Stimulated activated naive CD8-positive, alpha-beta T cell treated with anti-CD3 and anti-CD28 coated beads, Interleukin-15, amount 100 ng/mL, for 72 hours (primary cell): ENCODE measurements around the gene ZFTA.
A peak's percentile ranks its signal among the peaks of the same experiment; 100 is the strongest.
"Not testable (repeated sequence)": the region's sequence is repeated elsewhere in the genome, so short reads cannot be mapped to it uniquely, and the experiment has no call there.

Experiments
- ATAC-seq: fragments of 150-1000 bp; cut with Tn5 transposase; 2 replicates; pipeline ENCODE4 v1.10.0; 2021; ENCODE audit warnings: mild to moderate bottlenecking, moderate library complexity
- DNase-seq, 2 donors: peaks; one replicate each; pipeline ENCODE4 v3.0.0; 2021 to 2022
- H3K27ac Mint-ChIP-seq, 2 donors: one replicate each; pipeline ENCODE4 v1.8.0; 2022; ENCODE audit warnings: mild to moderate bottlenecking in 2 of 2, mixed read lengths in 2 of 2, moderate library complexity in 2 of 2
- H3K27me3 Mint-ChIP-seq: one replicate; pipeline ENCODE4 v1.8.0; 2022; ENCODE audit warnings: mixed read lengths
- H3K4me1 Mint-ChIP-seq: one replicate; pipeline ENCODE4 v1.8.0; 2022; ENCODE audit warnings: mild to moderate bottlenecking, mixed read lengths
- H3K4me3 Mint-ChIP-seq, 2 donors: one replicate each; pipeline ENCODE4 v1.8.0; 2022; ENCODE audit warnings: mild to moderate bottlenecking in 2 of 2, mixed read lengths in 2 of 2, moderate library complexity in 1 of 2
- H3K9me3 Mint-ChIP-seq, 2 donors: one replicate each; pipeline ENCODE4 v1.8.0; 2022; ENCODE audit warnings: mixed read lengths in 2 of 2

ZFTA gene

GRCh38 chr11:63768237-63769041 lies at the start of gene ZFTA:
Gene ZFTA (minus strand): TSS chr11:63768775. CDS start chr11:63768622, 153 bp downstream.
- H3K27me3 Mint-ChIP-seq, result peaks cover 32% of the 10 kb centered on the region

GRCh38 chr11:63817758-63818498 lies 49.4 kb upstream of the ZFTA start:
- Mint-ChIP-seq H3K4me1 (peaks cover 22% of the 10 kb centered on the region), H3K4me3 (no peak overlapping the region), H3K27me3 (no peaks in the 10 kb centered on the region), H3K27ac (no peak overlapping the region), H3K9me3 (no peaks in the 10 kb centered on the region)
- ATAC-seq (no peak), DNase-seq (no peak)

More at GRCh38 chr11:63768237-63769041, at the start of gene ZFTA:
- Mint-ChIP-seq H3K9me3 (no peaks in the 10 kb centered on the region), H3K27ac (peak within 1 kb of the TSS; percentile 86 to 87), H3K4me3 (peak within 1 kb of the TSS; percentile 94 to 97), H3K4me1 (peaks cover 28% of the 10 kb centered on the region)
- peak; percentile 67 to 82 for DNase-seq
- ATAC-seq, result peak; percentile 73

GRCh38 chr11:63816732-63817131 lies 48.2 kb upstream of the ZFTA start:
- no peak overlapping the region for H3K4me3 Mint-ChIP-seq
- ATAC-seq (no peak), DNase-seq (no peak)
- no peaks in the 10 kb centered on the region for H3K9me3 Mint-ChIP-seq
- H3K4me1 Mint-ChIP-seq, result peaks cover 30% of the 10 kb centered on the region
- H3K27ac Mint-ChIP-seq, result peak overlapping the region in 1 of 2 donors; percentile 77
- peaks cover 11% of the 10 kb centered on the region for H3K27me3 Mint-ChIP-seq

GRCh38 chr11:63816166-63816565 lies 47.6 kb upstream of the ZFTA start:
- peaks cover 36% of the 10 kb centered on the region for H3K4me1 Mint-ChIP-seq
- DNase-seq (no peak), ATAC-seq (no peak)
- H3K9me3 Mint-ChIP-seq, result no peaks in the 10 kb centered on the region
- peak overlapping the region in 1 of 2 donors; percentile 57 for H3K27ac Mint-ChIP-seq
- H3K27me3 Mint-ChIP-seq, result peaks cover 16% of the 10 kb centered on the region
- H3K4me3 Mint-ChIP-seq, result no peak overlapping the region

GRCh38 chr11:63814383-63814736 lies 45.8 kb upstream of the ZFTA start:
- ATAC-seq, result no peak
- no peaks in the 10 kb centered on the region for H3K9me3 Mint-ChIP-seq
- peak overlapping the region; percentile 83 to 84 for H3K4me3 Mint-ChIP-seq
- peaks cover 36% of the 10 kb centered on the region for H3K4me1 Mint-ChIP-seq
- no peak for DNase-seq
- peaks cover 18% of the 10 kb centered on the region for H3K27me3 Mint-ChIP-seq
- peak overlapping the region in 1 of 2 donors; percentile 79 for H3K27ac Mint-ChIP-seq

DNA sequence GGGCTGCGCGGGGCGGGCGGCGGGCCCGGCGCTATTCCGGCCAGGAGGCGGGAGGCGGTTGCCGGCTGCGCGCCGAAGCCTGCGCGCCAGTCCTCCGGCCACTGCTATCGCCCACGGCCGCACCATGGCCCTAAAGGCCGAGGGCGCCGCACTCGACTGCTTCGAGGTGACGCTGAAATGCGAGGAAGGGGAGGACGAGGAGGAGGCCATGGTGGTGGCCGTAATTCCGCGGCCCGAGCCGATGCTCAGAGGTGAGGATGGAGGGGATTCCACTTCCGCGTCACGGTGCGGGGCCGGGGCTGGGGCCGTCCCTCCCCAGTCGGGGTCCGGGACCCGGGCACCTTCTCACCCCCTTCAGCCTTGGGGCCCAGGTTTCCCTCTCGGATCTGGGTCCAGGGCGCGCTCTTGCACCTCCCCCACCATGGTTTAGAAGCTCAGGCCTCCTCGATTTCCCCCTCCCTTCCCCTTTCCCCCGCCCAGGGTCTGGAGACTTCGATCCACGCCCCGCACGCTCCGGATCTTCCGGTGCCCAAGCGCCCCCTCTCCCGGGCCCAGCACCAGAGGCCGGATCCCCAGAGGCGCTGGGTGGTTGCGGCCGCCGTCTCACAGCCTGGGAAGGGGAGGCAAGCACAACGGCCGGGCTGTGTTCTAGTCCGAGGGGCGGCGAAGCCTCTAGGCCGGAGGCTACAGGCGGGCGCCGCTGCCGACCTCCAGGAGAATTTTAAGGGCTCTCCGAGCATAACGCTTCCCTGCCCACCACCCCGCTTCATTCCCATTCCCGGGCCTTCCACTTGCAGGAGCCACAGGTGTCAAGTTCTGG lies 45.2 kb upstream of the ZFTA start:
- H3K27ac Mint-ChIP-seq, result peak overlapping the region; percentile 57 to 79
- no peaks in the 10 kb centered on the region for H3K9me3 Mint-ChIP-seq
- H3K4me1 Mint-ChIP-seq, result peaks cover 36% of the 10 kb centered on the region
- H3K4me3 Mint-ChIP-seq, result peak overlapping the region; percentile 83 to 84
- peak; percentile 67 for ATAC-seq
- DNase-seq, result peak; percentile 30 to 44
- H3K27me3 Mint-ChIP-seq, result peaks cover 18% of the 10 kb centered on the region

DNA sequence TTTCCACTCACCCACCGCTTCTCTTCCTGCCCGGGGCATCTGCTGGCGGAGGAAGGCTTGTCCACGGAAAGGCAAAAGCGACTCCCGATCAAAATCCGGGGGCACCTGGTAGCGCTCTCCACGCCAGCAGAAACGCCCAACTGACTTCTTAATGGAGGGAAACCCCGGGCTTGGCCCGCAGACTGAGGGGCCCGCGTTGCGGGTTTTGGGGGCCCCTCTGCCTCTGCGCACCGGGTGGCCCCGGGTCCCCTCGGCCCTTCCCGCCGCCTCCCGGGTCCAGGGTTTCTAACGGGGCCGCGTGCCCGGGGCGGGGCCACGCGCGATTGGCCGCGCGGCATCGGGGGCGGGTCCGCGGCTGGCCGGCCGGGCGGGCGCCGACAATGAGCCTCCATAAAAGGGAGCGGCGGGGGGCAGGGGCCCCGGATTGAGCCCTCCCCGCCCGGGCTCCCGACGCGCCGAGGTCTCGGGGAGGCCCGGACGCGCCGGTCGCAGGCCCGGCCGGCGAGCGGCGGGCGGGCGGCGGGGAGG lies 44.5 kb upstream of the ZFTA start, which contains the start of gene SPINDOC:
Gene SPINDOC, plus strand, starts transcription at position 422 of the 528 bp plus-strand sequence. CDS start 231 bp downstream, outside the sequence.
- peak; percentile 72 to 74 for DNase-seq
- H3K27ac Mint-ChIP-seq, result peak within 1 kb of the TSS; percentile 57 to 79
- peaks cover 36% of the 10 kb centered on the region for H3K4me1 Mint-ChIP-seq
- H3K4me3 Mint-ChIP-seq, result peak within 1 kb of the TSS; percentile 83 to 84
- peaks cover 18% of the 10 kb centered on the region for H3K27me3 Mint-ChIP-seq
- peak; percentile 90 for ATAC-seq
- H3K9me3 Mint-ChIP-seq, result no peaks in the 10 kb centered on the region

GRCh38 chr11:63811522-63811921 lies 42.9 kb upstream of the ZFTA start:
- Mint-ChIP-seq H3K27me3 (peaks cover 18% of the 10 kb centered on the region), H3K27ac (no peak overlapping the region), H3K4me1 (peaks cover 36% of the 10 kb centered on the region), H3K4me3 (no peak overlapping the region), H3K9me3 (no peaks in the 10 kb centered on the region)
- ATAC-seq, result no peak
- DNase-seq, result no peak

DNA sequence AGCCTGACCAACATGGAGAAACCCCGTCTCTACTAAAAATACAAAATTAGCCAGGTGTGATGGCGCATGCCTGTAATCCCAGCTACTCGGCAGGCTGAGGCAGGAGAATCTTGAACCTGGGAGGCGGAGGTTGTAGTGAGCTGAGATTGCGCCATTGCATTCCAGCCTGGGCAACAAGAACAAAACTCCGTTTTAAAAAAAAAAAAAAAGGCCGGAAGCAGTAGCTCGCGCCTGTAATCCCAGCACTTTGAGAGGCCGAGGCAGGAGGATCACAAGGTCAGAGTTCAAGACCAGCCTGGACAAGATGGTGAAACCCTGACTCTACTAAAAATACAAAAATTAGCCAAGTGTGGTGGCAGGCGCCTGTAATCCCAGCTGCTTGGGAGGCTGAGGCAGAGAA lies 41.8 kb upstream of the ZFTA start:
- H3K4me3 Mint-ChIP-seq, H3K27ac Mint-ChIP-seq, DNase-seq, ATAC-seq, H3K9me3 Mint-ChIP-seq: not testable (repeated sequence)
- Mint-ChIP-seq H3K4me1 (peaks cover 28% of the 10 kb centered on the region), H3K27me3 (peaks cover 18% of the 10 kb centered on the region)

DNA sequence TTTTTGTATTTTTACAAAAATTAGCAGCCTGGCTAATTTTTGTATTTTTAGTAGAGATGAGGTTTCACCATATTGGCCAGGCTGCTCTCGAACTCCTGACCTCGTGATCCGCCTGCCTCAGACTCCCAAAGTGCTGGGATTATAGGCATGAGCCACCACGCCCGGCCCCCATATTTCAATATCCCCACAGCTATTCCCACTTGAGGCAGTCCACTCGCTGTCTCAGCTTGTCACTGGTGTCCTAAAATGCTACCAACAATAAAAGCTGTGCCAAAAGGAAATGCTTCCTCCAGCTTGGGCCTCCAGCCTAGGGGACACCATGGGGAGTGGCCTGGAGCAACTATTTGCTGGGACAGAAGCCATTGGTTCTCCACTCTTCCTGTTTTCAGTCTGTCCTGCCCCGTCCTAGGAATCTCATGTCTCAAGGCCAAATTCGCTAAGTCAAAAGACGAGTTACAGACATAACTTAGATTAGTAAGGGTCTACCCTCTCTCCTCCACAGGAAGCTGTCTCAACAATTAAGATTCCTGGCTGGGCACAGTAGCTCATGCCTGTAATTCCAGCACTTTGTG lies 37.4 kb upstream of the ZFTA start:
- no peaks in the 10 kb centered on the region for H3K9me3 Mint-ChIP-seq
- no peaks in the 10 kb centered on the region for H3K4me1 Mint-ChIP-seq
- ATAC-seq, result no peak
- no peak overlapping the region for H3K27ac Mint-ChIP-seq
- no peak overlapping the region for H3K4me3 Mint-ChIP-seq
- no peak for DNase-seq
- no peaks in the 10 kb centered on the region for H3K27me3 Mint-ChIP-seq

GRCh38 chr11:63804259-63804658 lies 35.7 kb upstream of the ZFTA start:
- no peaks in the 10 kb centered on the region for H3K27me3 Mint-ChIP-seq
- H3K9me3 Mint-ChIP-seq, result no peaks in the 10 kb centered on the region
- H3K27ac Mint-ChIP-seq, result no peak overlapping the region
- H3K4me1 Mint-ChIP-seq, result no peaks in the 10 kb centered on the region
- ATAC-seq (no peak), DNase-seq (no peak)
- H3K4me3 Mint-ChIP-seq, result no peak overlapping the region

- Mint-ChIP-seq H3K4me3 (no peak overlapping the region), H3K4me1 (no peaks in the 10 kb centered on the region), H3K27me3 (no peaks in the 10 kb centered on the region), H3K27ac (no peak overlapping the region), H3K9me3 (no peaks in the 10 kb centered on the region)
- no peak for DNase-seq
- peak; percentile 33 for ATAC-seq
These were observed 34.3 kb upstream of the ZFTA start for GRCh38 chr11:63802637-63803414.

DNA sequence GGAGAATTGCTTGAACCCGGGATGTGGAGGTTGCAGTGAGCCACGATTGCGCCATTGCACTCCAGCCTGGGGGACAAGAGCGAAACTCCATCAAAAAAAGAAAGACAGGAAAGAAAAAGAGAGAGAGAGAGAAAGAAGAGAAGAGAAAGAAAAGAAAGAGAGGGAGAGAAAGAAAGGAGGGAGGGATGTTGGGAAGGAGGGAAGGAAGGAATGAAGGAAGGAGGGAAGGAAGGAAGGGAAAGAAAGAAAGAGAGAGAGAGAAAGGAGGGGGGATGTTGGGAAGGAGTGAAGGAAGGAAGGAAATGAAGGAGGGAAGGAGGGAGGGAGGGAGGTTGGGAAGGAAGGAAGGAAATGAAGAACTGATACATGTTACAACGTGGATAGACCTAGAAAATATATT lies 32.3 kb upstream of the ZFTA start:
- no peaks in the 10 kb centered on the region for H3K4me1 Mint-ChIP-seq
- no peak overlapping the region for H3K4me3 Mint-ChIP-seq
- H3K27ac Mint-ChIP-seq, result peak overlapping the region in 1 of 2 donors; percentile 61
- no peaks in the 10 kb centered on the region for H3K9me3 Mint-ChIP-seq
- DNase-seq (no peak), ATAC-seq (no peak)
- H3K27me3 Mint-ChIP-seq, result peaks cover 14% of the 10 kb centered on the region

DNA sequence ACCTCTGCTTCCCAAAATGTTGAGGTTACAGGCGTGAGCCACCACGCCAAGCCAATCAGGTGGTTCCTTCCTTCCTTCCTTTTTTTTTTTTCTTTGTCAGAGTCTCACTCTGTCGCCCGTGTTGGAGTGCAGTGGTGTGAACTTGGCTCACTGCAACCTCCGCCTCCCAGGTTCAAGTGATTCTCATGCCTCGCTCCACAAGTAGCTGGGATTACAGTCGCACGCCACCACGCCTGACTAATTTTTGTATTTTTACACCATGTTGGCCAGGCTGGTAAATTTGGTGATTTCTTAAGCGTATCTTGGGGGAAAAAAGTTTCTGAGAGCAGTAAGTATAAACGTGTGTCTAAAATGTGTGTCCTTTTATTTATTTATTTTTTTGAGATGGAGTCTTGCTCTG lies 26.5 kb upstream of the ZFTA start:
- Mint-ChIP-seq H3K27me3 (peaks cover 14% of the 10 kb centered on the region), H3K27ac (peak overlapping the region in 1 of 2 donors; percentile 15), H3K4me1 (no peaks in the 10 kb centered on the region), H3K4me3 (no peak overlapping the region), H3K9me3 (peaks cover 6 to 10% of the 10 kb centered on the region in 2 donors)
- no peak for ATAC-seq
- no peak for DNase-seq
